Head of caudate nucleus (tissue), 42 donors: ENCODE data around the gene ARFGAP3.

ENCODE experiments used
- DNase-seq, 42 donors: peaks; one replicate each; pipeline versions ENCODE4 v3.0.0 to v3.0.0-alpha.2; 2020 to 2021; ENCODE audit warnings: mixed read lengths in 7 of 42
- intact Hi-C: fragments of 100-400 bp; cut with DNase I; formaldehyde crosslinking; loops from one replicate; pipeline ENCODE4 v1.15.0; 2022

The ARFGAP3 gene, protein sequence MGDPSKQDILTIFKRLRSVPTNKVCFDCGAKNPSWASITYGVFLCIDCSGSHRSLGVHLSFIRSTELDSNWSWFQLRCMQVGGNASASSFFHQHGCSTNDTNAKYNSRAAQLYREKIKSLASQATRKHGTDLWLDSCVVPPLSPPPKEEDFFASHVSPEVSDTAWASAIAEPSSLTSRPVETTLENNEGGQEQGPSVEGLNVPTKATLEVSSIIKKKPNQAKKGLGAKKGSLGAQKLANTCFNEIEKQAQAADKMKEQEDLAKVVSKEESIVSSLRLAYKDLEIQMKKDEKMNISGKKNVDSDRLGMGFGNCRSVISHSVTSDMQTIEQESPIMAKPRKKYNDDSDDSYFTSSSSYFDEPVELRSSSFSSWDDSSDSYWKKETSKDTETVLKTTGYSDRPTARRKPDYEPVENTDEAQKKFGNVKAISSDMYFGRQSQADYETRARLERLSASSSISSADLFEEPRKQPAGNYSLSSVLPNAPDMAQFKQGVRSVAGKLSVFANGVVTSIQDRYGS

DNA sequence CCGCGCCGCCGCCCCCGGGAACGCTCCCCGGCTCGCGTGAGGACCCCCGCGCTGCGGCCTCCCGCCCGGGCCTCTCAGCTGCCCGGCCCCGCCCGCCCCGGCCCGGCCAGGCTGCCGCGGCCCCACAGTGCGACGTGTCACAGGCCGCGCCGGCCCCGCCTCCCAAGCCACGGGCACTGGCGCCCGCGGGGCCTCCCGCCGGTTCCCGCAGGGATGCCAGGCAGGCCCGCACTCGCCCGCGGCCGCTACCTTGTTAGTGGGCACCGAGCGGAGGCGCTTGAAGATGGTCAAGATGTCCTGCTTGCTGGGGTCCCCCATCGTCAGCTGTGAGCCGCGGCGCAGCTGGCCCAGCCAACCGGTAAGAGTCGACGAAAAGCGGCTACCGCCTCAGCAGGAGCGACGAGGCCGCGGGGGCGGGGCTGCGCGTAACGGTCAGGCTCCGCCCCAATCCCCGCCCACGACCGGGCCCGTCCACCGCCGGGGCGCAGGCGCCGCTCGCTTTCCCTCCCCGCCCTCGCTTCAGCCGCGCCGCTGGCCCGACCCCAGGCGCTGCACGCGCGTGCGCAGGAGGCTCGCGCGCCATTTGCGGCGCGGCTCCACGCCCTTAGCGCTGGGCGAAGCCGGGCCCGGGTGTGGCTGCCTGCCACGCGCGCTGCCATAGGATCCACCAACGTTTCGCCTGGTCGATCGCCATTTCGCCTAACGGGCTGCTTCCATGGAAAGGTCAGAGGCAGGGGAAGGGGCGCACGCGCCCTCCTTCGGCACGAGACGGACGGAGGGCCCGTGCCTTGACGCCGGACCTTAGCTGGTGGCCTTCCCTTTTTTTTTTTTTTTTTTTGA, at the start of gene ARFGAP3:
Gene ARFGAP3 (minus strand): TSS at position 409 of the 840 bp plus-strand sequence. CDS start 91 bp downstream, at position 318.
- DNase-seq = peak; percentile 77 to 98 (median 95)
- intact Hi-C loops = loop anchor here (2.0 kb wide), 1 partner anchor 158 kb away; the partner anchor contains the start of gene PACSIN2

DNA sequence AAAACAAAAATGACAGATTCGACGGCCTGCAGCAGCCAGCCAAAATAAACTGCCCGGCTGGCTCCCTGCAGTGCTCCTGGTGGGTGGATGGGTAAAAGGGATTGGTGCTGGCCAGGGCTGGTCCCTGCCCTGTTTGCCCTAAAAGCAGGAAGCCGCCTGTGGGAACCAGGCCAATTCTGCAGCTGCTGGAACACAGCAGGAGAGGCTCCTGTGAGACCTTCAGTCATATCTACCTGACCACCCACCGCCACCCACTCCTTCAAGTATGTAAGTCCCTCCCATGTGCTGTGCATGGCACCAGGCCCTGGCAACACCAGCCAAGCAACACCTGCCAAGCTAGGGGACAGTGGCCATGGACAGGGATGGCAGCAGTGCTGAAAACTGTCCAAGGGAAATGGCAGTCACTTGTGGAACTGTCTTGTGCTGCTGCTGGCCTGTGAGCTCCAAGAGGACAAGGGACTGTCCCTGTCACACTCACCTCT, 48.7 kb upstream of the ARFGAP3 start:
- peak in 1 of 42 donors; percentile 18 for DNase-seq
- intact Hi-C loops = no loop called here

DNA sequence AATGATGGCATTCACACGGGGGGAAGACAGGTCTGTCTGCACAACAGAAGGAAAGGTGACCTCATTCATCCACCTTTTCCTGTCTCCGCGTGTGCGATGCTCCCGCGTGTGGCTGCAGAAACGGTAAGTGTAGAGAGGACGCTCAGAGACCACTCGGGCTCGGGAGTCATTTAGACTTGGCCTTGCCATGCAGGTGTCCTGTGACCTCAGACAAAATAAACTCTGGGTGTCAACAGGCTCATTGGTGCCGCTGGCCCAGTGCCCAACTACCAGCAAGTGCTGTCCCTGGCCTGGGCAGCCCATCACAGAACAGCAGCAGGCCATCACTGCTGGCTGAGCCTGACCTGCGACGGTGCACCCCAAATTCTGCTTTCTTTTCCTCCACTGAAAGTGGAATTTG, 48.1 kb upstream of the ARFGAP3 start:
- intact Hi-C loops = no loop called here
- DNase-seq = no peak

DNA sequence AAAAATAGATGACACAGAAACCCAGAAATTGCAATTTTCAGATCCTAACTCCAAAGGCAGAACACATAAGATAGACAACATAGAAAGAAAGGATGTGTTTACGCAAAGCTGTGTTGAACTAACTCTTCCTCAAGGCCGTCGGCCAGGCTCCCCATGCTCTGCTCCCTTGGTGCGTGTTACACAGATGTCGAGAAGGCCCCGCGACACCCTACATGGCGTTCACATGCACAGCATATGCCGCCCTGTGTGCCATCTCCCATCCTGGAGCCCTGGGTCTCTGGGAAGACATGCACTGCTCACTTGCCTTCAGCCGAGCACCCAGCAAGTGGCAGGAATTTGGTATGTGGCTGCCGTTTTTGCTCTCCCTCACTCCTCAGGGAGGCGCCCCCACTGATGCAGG, 47.0 kb upstream of the ARFGAP3 start:
- intact Hi-C loops = no loop called here
- no peak for DNase-seq

DNA sequence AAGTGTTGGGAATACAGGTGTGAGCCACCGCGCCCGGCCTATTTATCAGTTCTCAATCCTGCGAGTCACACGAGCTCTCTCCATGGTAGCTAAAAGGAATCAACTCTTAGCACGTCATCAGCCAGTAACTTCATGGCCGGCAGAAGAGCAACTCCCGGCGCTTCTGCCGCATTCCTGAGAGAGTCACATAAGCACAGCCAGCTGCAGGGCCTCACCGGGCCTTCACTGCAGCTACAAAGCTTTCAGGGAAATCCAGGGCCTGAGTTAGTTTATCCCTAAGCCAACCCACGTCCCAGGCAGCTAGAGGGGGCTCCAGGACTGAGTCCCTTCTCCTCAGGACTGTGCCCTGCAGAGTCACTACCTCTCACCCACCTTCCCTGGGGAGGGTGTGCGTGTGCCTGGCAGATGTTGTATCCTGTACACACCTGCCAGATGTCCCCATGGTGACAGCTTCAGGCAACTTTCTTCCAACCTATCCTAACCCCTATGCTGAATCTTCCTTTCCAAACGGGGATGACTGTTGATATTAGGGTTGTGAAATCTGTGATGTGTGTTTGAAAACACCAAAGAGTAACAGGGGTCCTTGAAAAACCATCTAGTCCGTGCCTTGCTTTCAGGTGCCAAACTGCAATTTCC, 45.9 kb upstream of the ARFGAP3 start:
- DNase-seq = no peak
- intact Hi-C loops = no loop called here

DNA sequence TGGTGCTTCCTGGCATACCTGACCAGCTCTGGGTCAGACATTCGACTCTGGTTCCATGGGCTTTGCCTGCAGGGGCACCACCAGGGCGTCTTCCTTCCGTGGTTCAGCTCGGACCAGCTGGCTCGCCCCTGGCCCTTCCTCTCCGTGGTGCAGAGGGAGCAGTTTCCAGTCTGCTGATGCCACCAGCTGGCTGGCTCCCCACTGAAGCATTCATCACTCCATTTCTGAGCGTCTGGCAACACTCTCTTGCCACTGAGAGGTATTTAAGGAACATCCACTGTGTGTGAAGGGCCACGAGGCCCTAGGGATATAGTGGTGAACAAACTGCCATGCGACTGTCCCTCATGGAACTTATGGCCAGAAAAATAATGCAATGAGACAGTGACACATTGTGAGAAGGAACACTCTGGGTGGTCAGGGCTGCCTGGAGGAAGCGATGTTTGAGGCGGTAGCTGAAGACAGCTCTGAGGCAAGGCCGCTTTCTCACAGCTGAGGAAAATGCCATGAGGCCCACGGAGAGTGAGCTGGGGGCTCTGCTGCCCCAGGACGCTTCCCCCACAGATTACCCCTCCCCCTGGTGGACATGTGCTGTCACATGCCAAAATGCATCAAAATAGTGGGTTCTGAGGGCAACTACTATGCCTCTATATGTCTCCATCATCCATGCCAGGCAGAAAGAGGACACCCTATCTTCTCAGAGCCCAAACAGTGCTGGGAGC, 44.9 kb upstream of the ARFGAP3 start:
- peak in 14 of 42 donors; percentile 12 to 51 (median 32) for DNase-seq
- intact Hi-C loops = no loop called here

DNA sequence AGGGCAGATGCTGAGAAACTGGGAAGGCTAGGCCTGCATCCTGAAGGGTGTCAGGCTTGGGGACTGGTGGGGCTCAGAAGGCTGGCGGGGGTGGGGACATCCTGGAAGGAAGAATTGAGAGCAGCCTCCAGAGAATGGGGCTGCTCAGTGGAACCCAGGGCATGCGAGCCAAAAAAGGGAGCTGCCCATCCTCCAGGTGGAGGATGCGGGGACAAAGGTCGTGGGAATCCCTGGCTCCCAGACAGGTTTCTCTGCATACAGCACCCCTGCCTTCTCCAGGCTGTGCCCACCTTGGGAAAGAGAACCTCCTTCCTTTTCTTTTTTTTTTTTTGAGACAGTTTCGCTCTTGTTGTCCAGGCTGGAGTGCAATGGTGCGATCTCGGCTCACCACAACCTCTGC, 40.9 kb upstream of the ARFGAP3 start:
- intact Hi-C loops = no loop called here
- no peak for DNase-seq

DNA sequence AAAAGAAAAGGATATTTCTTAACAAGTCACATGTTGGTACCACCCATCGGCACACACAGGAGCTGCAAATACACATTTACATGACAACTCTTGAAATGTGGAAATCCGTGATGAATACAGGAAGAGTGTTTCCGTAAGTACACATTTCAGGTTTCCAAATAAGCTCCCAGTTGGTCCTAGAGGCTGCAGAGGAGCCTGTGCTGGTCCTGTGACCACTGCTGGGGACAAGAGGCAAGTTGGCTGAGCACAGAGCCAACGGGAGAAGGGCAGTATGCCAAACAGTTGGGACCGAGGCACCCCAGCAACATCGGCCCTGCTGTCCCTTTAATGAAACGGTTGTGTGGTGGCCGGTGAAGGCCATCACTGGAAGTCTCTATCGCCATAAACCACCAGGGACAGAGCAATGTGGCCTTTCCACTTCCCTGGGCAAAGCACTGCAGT, 38.5 kb upstream of the ARFGAP3 start:
- DNase-seq = peak in 22 of 42 donors; percentile 22 to 70 (median 46)
- intact Hi-C loops = no loop called here

DNA sequence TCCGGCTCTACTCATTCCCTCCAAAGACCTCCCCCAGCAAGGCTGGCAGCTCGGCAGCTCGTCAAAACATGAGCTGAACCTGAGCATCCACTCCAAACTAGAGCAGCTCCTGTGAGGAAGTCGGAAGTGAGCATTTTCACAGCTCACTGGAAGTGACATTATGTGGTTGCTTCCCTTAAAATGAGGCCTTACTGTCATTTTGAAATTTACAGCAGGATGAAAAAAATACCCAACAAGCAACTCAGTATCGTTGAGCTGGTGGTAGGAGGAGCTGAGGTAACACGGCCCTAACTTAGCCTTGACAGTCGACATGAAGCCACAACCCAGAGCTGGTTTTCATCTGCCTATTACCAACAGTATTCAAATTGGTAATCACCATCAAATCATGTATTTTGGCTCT, 38.0 kb upstream of the ARFGAP3 start:
- intact Hi-C loops = no loop called here

DNA sequence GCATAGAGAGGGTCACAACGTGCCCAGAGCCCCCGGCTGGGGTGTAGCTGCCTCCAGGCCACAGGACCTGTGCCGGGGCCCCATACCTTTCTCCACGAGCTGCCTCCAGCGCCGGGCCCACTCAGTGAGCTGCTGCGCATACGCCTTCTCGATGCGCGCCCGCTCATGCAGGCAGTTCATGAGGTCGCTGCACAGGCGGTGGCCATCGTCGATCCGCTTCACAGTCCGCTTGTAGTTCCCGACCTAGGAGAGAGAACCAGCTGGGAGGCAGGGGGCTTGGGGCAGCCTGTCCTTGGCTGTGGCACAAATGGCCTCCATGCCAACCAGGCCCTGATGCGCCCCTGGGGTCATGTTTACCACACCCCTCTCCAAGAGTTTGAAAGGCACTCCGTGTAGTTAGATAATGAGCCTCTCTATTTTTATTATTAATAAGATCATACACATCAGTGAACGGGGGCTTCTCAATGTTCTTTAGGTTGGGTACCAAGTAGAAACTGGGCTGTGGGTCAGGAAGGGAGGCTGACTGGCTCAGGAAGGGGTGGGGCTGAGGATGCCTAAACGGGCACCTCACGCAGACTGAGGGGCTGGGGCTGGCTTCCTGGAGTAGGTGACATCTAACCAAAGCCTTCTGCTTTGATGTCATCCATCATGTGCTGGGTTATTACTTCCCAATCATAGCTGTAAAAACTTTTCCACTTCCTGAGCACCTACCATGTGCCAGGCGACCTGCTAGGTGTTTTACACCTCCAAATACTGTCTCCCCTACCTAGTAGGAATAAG, 36.5 kb upstream of the ARFGAP3 start:
- intact Hi-C loops = no loop called here
- DNase-seq = no peak

More for the DNA sequence above, 38.0 kb upstream of the ARFGAP3 start:
- no peak for DNase-seq

DNA sequence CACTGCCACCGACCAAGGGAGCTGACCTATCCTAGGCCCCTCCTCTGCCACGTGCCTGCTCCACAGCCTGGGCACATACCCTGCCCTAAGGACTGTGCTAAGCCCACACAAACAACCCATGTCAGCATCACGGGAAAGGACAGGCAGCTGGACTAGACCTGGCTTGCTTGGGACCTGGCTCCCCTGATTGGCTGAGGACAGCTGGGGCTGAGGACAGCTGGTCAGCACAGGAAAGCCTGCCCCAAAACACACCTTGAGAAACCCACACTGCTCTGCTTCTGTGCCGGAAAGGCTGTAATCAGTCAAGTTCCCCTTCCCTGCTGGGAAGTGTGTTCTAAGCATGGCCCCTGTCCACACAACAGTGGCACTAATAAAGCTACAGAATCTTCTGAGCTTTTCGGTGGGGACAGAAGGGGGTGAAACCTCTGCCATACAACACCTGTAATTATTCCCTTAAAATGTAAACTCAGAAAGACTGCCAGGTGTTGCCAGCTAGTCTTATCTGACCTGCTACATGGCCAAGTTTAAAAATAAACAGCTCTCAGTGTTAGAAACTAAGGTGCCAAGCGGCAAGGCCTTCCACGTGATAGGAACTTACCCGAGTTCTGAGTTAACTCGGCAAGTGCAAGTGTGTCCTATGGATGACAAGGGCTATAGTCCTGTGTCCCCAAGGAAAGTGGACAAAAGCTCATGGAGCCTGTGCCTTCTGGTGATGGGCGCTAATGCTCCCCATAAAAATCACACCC, 35.7 kb upstream of the ARFGAP3 start:
- intact Hi-C loops = no loop called here
- DNase-seq = peak in 4 of 42 donors; percentile 22 to 55 (median 36)

DNA sequence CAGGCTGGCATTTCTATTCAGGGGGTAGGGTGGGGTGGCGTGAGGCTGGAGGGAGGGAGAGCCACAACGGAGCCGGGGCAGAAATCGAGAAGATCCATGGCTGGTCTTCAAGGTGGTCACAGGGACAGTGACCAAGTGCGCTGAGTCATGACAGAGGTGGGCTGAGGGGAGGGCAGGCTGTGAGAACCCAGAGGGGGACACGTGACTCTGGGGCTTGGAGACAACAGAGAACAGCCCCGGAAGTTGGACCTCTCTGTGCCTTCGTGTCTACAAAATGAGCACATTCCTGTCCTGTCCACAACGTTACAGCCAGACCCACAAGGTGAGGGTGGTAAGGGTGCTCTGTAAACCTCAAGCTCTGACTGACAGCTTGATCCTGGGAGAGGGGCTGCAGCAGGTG, 35.1 kb upstream of the ARFGAP3 start:
- intact Hi-C loops = no loop called here

DNA sequence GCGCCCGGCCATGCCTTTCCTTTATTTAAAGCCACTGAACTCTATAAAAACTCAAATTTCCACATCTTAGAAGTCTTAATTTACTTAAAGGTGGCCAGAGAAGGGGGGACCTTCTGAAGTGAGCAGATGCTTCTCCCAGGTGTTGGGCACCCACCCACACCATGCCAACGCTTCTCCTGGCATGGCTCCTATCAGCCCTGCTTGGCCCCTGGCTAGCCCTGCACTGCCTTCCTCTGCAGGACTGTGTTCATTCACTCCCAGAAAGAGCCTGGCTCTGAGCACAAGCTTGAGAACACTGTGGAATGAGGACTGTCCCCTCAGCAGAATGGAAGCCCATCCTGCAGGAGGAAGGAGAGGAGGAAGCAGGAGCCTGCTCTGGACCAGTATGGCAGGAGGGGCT, 34.6 kb upstream of the ARFGAP3 start:
- DNase-seq = no peak
- intact Hi-C loops = no loop called here

More for the DNA sequence above, 35.1 kb upstream of the ARFGAP3 start:
- DNase-seq = no peak

DNA sequence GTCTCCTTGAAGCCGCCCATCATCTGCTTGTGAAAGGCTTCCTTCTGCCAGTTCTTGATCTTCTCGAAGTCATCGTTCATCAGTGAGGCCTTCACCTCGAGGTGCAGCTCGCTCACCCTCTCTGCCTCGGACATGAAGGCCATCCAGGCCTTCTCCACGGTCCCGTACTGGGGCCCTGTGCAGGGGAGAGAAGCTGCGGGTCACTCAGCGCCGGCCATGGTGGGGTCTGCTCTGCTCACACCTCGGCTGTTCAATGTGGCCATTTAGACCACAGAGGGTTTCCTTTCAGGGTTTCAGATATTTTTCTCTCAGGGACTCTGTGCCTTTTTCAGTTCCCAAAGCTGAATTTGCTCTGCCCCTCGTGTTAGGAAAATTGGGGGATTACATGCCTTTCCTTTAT, 33.9 kb upstream of the ARFGAP3 start:
- no peak for DNase-seq
- intact Hi-C loops = no loop called here

DNA sequence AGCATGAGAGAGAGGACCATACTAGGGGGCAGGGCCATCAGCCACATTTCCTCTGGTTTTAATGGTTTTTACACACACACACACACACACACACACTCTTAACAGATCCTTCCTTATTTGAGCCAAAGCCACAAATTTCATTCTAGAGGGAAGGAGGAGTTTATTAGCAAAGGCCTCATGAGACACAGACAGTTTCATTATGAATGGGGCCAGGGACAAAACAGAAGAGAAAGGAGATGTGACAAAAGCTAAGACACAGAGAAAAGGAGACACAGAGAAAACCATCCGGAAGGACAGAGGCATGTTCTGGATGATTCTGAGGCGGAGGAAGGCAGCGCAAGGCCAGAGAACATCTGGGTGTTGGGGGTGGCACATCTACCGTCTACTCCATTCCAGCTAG, 32.2 kb upstream of the ARFGAP3 start:
- intact Hi-C loops = no loop called here
- peak in 5 of 42 donors; percentile 21 to 49 (median 30) for DNase-seq

DNA sequence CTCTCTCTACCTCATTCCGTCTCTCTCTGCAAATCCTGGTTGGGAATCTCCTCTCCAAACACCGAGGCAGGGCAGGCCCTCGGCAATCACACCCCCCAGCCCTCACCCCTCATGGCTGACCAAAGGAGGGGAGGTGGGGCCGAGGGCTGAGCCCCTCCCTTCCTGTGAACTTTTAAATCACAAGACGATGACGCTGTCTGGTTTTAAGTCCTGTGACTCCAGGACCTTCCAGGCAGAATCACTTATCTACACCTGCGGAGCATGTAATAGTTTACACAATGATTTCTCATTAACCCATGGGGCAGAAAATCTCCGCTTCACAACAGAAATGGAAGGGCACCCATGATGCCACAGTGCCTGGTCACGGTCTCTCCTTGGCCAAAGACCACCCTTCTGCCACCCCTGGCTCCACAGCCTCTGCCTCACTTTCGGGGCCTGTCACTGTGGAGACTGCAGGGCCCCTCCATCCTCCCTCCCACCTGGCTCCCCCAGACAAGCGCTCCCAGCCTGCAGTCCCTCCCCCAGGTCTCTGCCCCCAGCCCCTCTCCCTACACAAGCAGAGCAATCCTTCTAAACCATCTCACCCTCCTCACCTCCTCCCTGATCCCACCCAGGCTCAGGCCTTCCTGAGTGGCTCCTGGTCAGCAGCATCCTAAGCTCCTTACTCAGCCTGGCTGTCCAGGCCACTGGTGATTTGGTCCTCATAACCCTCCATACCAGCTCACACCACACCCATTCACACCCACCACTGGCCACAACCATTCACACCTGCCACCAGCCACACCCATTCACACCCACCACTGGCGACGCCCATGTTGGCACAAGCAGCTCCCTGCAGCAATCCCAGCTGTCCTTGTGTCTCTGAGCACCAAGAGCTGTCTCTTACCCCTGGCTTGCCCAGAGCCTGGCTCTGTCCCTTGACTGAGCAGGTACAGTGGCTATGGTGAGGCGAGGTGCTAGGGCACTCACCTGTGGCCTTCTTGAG, 30.7 kb upstream of the ARFGAP3 start:
- intact Hi-C loops = no loop called here
- DNase-seq = no peak
